ENCODE data around the gene TRIM16.
"Not testable (repeated sequence)": the region's sequence is repeated elsewhere in the genome, so short reads cannot be mapped to it uniquely, and the experiment has no call there.

TRIM16 gene
- 5.9 to 7.3 reads per million in 2 experiments for total RNA-seq

DNA sequence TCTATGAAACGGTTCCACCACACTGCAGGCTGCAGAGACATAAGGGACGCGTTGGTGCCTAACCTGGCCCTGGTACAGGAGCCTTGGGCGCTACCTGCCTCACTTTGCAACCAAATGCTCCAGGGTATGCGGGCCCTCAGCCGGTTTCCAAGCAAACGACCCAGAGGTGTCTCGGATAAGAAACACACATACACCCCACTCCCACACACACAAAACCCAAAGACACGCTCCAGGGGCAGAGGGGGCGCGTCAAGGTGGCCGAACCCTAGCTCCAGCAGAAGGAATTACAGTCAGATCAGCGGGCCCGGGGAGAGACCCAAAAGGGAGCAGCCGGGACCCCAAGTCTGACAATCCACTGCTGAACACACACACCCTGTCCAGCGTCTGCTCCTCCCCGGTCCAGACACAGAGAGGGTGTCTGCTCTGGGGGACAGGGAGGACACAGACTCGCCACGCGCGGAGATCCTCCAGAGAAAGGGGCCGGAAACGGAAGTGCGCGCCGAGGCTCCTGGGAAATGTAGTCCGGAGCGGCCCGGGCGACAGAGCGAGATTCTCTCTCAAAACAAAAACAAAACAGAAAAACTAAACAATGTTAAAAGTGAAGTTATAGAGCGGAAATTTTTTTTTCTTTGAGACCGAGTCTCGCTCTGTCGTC is at the start of gene TRIM16:
Gene TRIM16 (minus strand): TSS at position 488 of the 655 bp plus-strand sequence. CDS start 32,702 bp downstream, outside the sequence.
- DNase-seq (ENCODE audit: low read depth), result peak; percentile 77

DNA sequence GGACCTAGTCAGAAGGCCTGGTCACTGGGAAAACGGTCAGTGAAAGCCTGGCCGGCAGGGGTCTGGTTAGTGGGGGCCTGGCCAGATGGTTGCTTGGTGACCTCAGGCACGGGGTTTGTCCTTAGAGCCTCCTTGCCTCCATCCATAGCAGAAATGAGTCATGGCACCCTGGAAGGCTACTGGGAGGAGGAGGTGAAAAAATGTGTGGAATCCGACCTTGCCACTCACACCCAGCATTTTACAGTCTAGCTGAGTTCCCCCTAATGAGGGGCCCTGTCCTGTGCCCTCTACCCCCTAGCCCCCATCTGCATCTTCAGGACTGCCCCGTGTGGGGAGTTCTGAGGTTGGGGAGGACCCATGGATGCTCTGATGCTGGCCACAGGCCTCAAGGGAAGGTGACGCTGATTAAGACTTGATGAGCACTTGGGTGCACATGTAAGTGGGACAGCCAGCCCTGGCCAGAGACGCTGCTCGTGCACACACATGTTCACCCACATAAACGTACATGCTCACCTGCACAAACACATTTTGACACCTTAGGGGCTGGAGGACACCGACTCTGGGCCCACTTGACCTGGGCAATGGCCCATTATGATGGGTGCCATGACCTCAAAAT is 49.2 kb upstream of the TRIM16 start:
- DNase-seq (ENCODE audit: low read depth), result not testable (repeated sequence)

DNA sequence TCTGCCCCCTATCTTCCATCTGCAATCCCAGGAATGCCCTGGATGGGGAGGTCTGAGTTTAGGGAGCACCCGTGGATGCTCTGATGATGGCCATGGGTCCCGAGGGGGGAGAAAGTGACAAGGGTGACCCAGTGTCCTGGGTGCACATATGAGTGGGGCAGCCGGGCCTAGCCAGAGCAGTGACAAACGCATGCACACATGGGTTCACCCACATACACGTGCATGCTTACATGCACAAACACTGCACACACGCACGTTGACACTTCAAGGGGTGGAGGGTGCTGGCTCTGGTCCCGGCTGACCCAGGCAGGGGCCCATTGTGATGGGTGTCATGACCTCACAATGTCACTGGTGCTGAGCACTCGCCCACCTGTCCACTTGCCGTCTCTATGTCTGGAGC is 47.8 kb upstream of the TRIM16 start, which contains the start of gene TBC1D26:
Gene TBC1D26 (plus strand): TSS at position 384 of the 400 bp plus-strand sequence. CDS start 3,066 bp downstream, outside the sequence.
- not testable (repeated sequence) for DNase-seq (ENCODE audit: low read depth)

DNA sequence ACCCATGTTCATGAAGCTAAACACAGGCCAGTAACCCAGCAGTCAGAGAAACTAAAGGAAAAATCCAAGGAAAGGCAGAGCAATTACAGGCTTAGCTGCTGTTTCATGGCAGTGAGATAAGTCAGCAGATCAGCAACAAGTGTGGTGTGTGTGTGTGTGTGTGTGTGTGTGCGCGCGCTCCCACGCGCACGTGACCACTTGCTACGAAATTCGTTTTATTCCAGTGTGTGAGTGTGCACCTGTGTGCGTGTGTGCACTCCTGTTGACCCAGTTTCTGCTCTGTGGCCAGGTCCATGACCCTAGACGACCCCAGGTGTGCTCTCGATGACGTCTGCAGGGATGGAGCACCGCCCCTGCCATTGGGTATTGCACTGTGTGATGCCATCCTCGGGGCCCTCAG is 46.4 kb upstream of the TRIM16 start:
- not testable (repeated sequence) for DNase-seq (ENCODE audit: low read depth)

GRCh38 chr17:15716601-15717563 is 32.8 kb upstream of the TRIM16 start:
- DNase-seq (ENCODE audit: low read depth), result not testable (repeated sequence)

GRCh38 chr17:15708879-15709278 is 24.8 kb upstream of the TRIM16 start:
- DNase-seq (ENCODE audit: low read depth), result not testable (repeated sequence)

DNA sequence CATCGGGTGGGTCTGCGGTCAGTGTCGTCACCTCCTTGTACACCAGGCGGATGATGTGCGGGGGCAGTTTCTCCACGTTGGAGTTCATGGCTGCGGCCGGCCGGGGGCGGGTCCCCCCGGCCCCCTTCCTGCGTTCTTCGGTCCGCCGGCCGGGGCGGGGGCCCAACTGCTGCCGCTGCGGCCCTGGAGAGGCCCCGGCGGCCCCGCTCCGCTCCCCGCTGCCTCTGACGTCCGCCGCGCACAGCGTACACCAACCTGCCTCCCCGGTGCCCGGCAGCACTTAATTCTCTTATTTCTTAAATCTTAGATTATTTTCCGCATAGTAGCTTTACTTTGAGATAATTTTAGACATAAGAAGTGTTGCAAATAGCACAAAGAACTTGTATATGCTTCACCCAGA is 20.7 kb upstream of the TRIM16 start:
- DNase-seq (ENCODE audit: low read depth), result not testable (repeated sequence)

GRCh38 chr17:15704239-15704638 is 20.1 kb upstream of the TRIM16 start:
- not testable (repeated sequence) for DNase-seq (ENCODE audit: low read depth)

DNA sequence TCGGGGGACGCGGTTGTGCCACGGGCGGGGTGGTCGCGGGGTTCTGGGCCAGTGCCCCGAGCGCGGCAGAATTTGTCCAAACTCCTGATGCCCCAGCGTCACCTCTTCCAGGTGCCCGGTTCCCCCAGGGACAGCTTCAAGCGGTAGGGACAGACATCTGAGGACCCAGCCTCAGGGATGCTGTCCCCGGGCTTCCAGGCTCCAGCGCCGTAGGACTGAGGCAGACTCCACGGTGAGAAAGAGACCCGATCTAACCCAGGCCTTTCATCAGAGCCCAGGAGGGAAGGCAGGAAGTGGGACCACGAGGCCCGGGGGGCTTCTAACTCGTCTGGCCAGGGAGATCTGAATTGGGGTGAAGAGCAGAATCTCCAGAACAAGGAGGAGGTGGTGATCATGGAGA is 15.8 kb upstream of the TRIM16 start:
- DNase-seq (ENCODE audit: low read depth), result not testable (repeated sequence)

GRCh38 chr17:15699413-15699924 is 15.4 kb upstream of the TRIM16 start, which contains the start of gene ZNF286A:
Gene ZNF286A, plus strand, starts transcription at chr17:15699752. Its CDS starts 578 bp downstream, at chr17:15700330.
- peak; percentile 91 for DNase-seq (ENCODE audit: low read depth)

DNA sequence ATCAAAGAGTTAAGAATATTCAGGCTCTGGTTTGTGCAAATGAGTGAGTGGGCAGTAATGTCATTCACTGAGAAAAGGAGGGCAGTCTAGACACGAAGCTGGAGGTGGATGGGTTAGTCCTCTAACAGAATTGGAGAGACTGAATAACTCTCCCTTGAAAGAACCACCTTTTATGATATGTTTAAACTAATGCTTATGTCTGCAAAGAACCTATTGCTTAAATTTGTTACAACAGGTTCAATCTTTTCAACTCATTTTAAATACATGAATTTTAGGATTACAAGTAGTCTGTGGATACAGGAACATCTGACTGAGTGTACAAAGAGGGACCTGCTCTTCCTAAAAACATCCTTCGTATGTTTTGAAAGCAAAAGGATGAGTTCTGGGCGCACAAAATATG is 14.9 kb upstream of the TRIM16 start:
- DNase-seq (ENCODE audit: low read depth), result not testable (repeated sequence)

DNA sequence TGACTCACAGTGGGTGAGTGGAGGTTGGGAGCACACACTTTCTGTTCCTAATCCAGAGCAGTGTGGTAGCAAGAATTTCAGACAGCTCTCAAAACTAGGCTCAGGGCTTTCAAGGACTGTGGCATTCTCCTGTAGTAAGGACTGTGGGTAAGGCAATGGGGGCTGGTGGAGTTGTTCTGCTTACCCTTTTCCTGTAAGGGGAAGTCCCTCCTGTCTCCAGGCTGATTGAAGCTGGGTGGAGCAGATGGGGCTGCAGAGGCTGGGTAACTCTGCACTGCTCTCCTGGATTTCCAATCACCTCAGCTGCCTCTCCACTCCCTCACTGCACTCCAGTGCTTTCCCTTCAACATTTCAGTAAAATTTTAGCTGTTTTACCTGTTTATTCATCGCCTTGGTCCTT is 3.4 kb upstream of the TRIM16 start:
- not testable (repeated sequence) for DNase-seq (ENCODE audit: low read depth)

DNA sequence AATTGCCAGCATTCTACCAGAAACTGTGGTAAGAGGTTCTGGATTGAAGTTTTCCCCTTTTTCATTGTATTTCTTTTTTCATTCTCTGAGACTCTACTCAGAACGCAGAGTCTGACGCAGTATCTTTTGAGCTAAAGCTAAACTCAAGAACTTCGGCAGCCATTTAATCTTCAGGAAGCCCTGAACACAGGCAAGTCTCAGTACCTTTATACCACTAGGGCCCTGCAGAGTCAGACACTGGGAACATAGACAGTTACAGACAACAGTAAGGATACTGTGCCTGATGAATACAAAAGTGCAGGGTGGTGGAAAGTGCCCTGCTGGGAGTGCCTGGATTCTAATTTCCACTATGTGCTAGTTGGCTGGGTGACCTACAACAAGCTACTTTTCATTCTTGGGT is 976 bp downstream of the TRIM16 start:
- DNase-seq (ENCODE audit: low read depth), result not testable (repeated sequence)

GRCh38 chr17:15675991-15676390 is 8.1 kb downstream of the TRIM16 start:
- not testable (repeated sequence) for DNase-seq (ENCODE audit: low read depth)

- not testable (repeated sequence) for DNase-seq (ENCODE audit: low read depth)
These were observed 9.5 kb downstream of the TRIM16 start for GRCh38 chr17:15674640-15675039.

- not testable (repeated sequence) for DNase-seq (ENCODE audit: low read depth)
These were observed 14.6 kb downstream of the TRIM16 start for GRCh38 chr17:15669526-15669925.

DNA sequence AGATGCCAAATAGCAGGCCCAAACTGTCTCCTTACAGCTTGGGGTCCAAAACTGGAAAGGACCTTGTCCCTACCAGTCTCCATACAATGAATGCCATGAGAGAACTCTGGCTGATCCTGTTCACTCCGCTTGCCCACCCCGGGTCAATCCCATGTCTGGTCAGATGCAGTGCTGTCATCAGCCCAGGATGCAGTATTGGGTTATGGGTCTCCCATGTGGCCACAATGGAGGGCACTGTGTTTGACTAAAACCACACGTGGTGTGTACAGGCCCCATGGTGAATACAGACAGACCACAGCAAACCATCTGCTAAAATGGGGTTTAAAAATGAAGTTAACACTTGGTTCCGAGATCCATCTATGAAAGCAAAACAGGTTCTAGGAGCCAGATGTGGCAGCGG is 20.4 kb downstream of the TRIM16 start:
- no peak for DNase-seq (ENCODE audit: low read depth)

DNA sequence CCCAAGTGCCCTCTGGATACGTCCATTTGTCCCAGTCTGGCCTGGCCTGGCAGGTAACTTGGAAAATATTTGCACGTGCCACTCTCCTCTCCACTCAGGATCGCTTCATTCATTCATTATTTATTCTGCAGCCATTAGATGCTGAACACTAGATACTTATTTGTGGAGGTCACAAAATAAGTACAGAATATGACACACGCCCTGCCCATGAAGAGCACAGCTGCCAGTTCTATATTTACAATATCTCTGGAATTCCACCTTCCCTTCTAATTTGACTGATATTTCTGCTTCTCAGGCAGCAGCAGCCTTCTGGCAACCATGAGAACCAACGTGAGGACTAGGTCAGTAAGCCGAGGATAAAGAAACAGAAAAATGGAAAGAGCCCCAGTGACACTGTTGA is 20.9 kb downstream of the TRIM16 start:
- no peak for DNase-seq (ENCODE audit: low read depth)

- no peak for DNase-seq (ENCODE audit: low read depth)
These were observed 21.4 kb downstream of the TRIM16 start for GRCh38 chr17:15662681-15663080.

DNA sequence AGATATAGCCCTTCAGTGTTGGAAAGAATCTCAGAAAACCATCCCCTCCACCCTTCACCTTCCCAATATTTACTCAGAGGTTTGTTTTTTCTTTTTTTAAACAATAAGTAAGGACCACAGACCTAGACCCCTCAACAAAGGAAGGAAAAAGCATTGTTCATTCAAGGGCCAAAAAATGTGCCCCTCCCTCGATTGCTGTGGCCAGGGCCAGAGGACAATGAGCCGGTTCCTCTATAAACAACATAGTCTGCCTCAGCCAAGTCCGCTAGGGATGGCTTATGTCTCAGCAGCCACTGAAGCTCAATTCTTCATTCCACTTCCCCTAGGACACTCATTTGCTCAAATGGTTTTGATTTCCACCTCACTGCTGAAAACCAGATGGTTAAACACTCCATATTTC is 24.0 kb downstream of the TRIM16 start:
- DNase-seq (ENCODE audit: low read depth), result no peak

GRCh38 chr17:15659663-15660062 is 24.4 kb downstream of the TRIM16 start:
- no peak for DNase-seq (ENCODE audit: low read depth)

DNA sequence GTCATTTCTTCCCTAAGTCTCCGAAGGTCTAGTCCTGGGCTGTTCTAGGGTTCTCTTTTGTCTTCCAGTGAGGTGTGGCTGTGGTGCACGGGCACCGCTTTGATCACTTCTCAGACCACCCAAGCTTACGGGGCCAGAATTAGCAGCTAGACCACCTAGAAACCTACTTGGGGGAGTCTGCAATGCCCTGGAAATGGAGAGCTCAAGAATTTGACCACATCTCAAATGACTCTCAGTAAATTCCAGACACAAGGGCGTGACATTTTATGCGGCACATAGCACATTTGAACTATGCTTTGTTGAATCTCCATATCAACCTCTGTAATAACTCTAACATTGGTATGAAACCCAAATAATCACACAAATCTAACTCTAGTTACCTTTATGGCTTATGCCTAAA is 24.9 kb downstream of the TRIM16 start:
- DNase-seq (ENCODE audit: low read depth), result no peak

Measured in T follicular helper cell (primary cell).